ENCODE results near the gene TSC1. TPM values are rescaled to one million over a fixed set of nuclear protein-coding genes. Genes with fewer than 3 reads are reported as not detected.

Gene TSC1
- total RNA-seq, 1 experiment from 2014 or later = 40.9 TPM

- no peak overlapping the region for H3K4me3 ChIP-seq (ENCODE audit: low read depth, low read length, poor library complexity, severe bottlenecking)
- ChIA-PET POLR2A (ENCODE audit: low non-redundant PET) (no interaction called here), CTCF (no interaction called here)
- no TSS peak for BruUV-seq (replicated peaks)
- no peaks in the 10 kb centered on the region for H3K36me3 ChIP-seq (ENCODE audit: insufficient read depth, low read length, poor library complexity, severe bottlenecking)
- H3K27me3 ChIP-seq (replicated peaks; ENCODE audit: insufficient read depth, low read depth, low read length, poor library complexity) = no peaks in the 10 kb centered on the region
- no peak for DNase-seq (ENCODE audit: low spot score)
- TF ChIP-seq EZH2 (IDR thresholded peaks at IDR 0.05; ENCODE audit: borderline replicate concordance, low read depth, low read length, poor library complexity, severe bottlenecking) (no peak), CTCF (conservative IDR thresholded peaks at IDR 0.05; ENCODE audit: low read depth, low read length) (no peak)
- intact Hi-C loops (cut with micrococcal nuclease; ENCODE audit: unreplicated experiment) = no loop called here
- H3K4me1 ChIP-seq (ENCODE audit: insufficient read depth, low read length, poor library complexity, severe bottlenecking) = no peaks in the 10 kb centered on the region
- no peaks in the 10 kb centered on the region for H3K9me3 ChIP-seq (ENCODE audit: low read depth, low read length, poor library complexity, severe bottlenecking)
- H3K27ac ChIP-seq (ENCODE audit: low read depth, low read length, poor library complexity, severe bottlenecking) = no peak overlapping the region
These were observed 98.1 kb downstream of the TSC1 start for GRCh38 chr9:132846109-132846917.

- Histone ChIP-seq H3K27me3 (replicated peaks; ENCODE audit: insufficient read depth, low read depth, low read length, poor library complexity) (no peaks in the 10 kb centered on the region), H3K9me3 (ENCODE audit: low read depth, low read length, poor library complexity, severe bottlenecking) (no peaks in the 10 kb centered on the region), H3K4me3 (ENCODE audit: low read depth, low read length, poor library complexity, severe bottlenecking) (no peak overlapping the region), H3K27ac (ENCODE audit: low read depth, low read length, poor library complexity, severe bottlenecking) (no peak overlapping the region), H3K36me3 (ENCODE audit: insufficient read depth, low read length, poor library complexity, severe bottlenecking) (no peaks in the 10 kb centered on the region), H3K4me1 (ENCODE audit: insufficient read depth, low read length, poor library complexity, severe bottlenecking) (no peaks in the 10 kb centered on the region)
- ChIA-PET CTCF (no interaction called here), POLR2A (ENCODE audit: low non-redundant PET) (interaction anchor here (0.6 kb wide), 1 partner anchor 509 kb away, joined by 4 read pairs; no protein-coding TSS in a partner anchor)
- DNase-seq (ENCODE audit: low spot score) = no peak
- BruUV-seq (replicated peaks) = no TSS peak
- intact Hi-C loops (cut with micrococcal nuclease; ENCODE audit: unreplicated experiment) = no loop called here
- TF ChIP-seq CTCF (conservative IDR thresholded peaks at IDR 0.05; ENCODE audit: low read depth, low read length) = no peak
- no peak for TF ChIP-seq EZH2 (IDR thresholded peaks at IDR 0.05; ENCODE audit: borderline replicate concordance, low read depth, low read length, poor library complexity, severe bottlenecking)
These were observed 102.0 kb downstream of the TSC1 start for GRCh38 chr9:132842124-132843044.

Small RNAs within 50 kb of the gene (microRNA-seq; reads per million reads assigned to microRNA genes)
- gene MIR548AW = not detected

Other genes with a start within 250 kb of the TSC1 start
- 0.92 TPM in 1 of 2 replicates, not detected in the other for gene AK8, start 66.3 kb downstream of the TSC1 start, total RNA-seq (2021)
- 2.1 and 4.3 TPM in 2 replicates for gene SPACA9, start 65.7 kb downstream of the TSC1 start, total RNA-seq (2021)
- not detected in 2 replicates for gene GFI1B, start 34.1 kb upstream of the TSC1 start, total RNA-seq (2021)
- gene GTF3C5, start 86.4 kb upstream of the TSC1 start, total RNA-seq (2021) = 98.1 and 99.9 TPM in 2 replicates
- gene CEL, start 117.4 kb upstream of the TSC1 start, total RNA-seq (2021) = 2.8 and 3.4 TPM in 2 replicates
- gene RALGDS, start 176.6 kb upstream of the TSC1 start, total RNA-seq (2021) = 40.1 and 42.3 TPM in 2 replicates
- 1.8 and 2.6 TPM in 2 replicates for gene GBGT1, start 219.3 kb upstream of the TSC1 start, total RNA-seq (2021)

All from A673 (cell line).